Endothelial cell of umbilical vein (primary cell): ENCODE data around the gene RYR2. TPM values are rescaled to one million over a fixed set of nuclear protein-coding genes. Genes with fewer than 3 reads are reported as not detected.

Experiments
- BruUV-seq: library from RNA; stranded (reverse); fragments of 400-500 nt; replicated peaks from 2 replicates; lab custom pipeline; 2021; lab: Mats Ljungman, UMichigan
- CTCF ChIA-PET: fragments of 300-600, 350-600 bp; sonication (Branson Sonifier 250); formaldehyde crosslinking; loops from one replicate; lab custom pipeline; 2021; ENCODE audit warnings: antibody characterized with exemption, inconsistent platforms; lab: Charles Lee
- POLR2A ChIA-PET: fragments of 300-600, 350-600 bp; sonication (Branson Sonifier 250); formaldehyde crosslinking; loops from one replicate; lab custom pipeline; 2021; ENCODE audit warnings: antibody characterized with exemption, inconsistent platforms; lab: Charles Lee
- DNase-seq: peaks from one replicate; pipeline ENCODE4 v3.0.0-alpha.2; 2011; ENCODE audit warnings: low read depth, low spot score
- FAIRE-seq: peaks from 2 replicates; lab custom pipeline; 2011; peaks lifted over from hg19 to GRCh38; lab: Jason Lieb, UNC
- H2AFZ ChIP-seq: 2 replicates; pipeline ENCODE4 v1.6.0; 2012; ENCODE audit warnings: low read depth, low read length, control low read depth, inconsistent platforms
- H3K27ac ChIP-seq: 2 replicates; pipeline ENCODE4 v1.5.1; 2011; ENCODE audit warnings: low read depth, mild to moderate bottlenecking, control low read depth, low read length, moderate library complexity; ENCODE audit not compliant: insufficient read depth
- H3K27me3 ChIP-seq, 2 experiments: 2 replicates each; pipeline versions ENCODE4 v1.6.0 to v1.6.1; 2011; ENCODE audit warnings: low read length in 2 of 2, mixed read lengths in 1 of 2; ENCODE audit not compliant: control insufficient read depth in 2 of 2, insufficient read depth in 2 of 2
- H3K36me3 ChIP-seq, 2 experiments: 2 replicates in 1 of 2; 3 replicates in 1 of 2; pipeline ENCODE4 v1.5.1; 2011; ENCODE audit warnings: low read length in 2 of 2, mild to moderate bottlenecking in 1 of 2, moderate library complexity in 1 of 2; ENCODE audit not compliant: control insufficient read depth in 2 of 2, insufficient read depth in 2 of 2; ENCODE audit errors: extremely low read depth in 1 of 2
- H3K4me1 ChIP-seq: 3 replicates; pipeline ENCODE4 v1.5.1; 2011; ENCODE audit warnings: mild to moderate bottlenecking, low read length; ENCODE audit not compliant: control insufficient read depth, insufficient read depth; ENCODE audit errors: extremely low read depth
- H3K4me2 ChIP-seq: 2 replicates; pipeline ENCODE4 v1.6.1; 2011; ENCODE audit warnings: low read length, control low read depth, mixed read lengths; ENCODE audit not compliant: insufficient read depth
- H3K4me3 ChIP-seq, 3 experiments: fragments of 200-600 bp in 1 of 3; sonication (generic), shearing (Covaris generic) in 1 of 3; replicated peaks in 1 of 3; 2 replicates each; pipeline ENCODE4 v1.5.1; 2011 to 2016; ENCODE audit warnings: control low read depth in 3 of 3, low read length in 3 of 3, mild to moderate bottlenecking in 2 of 3, inconsistent platforms in 1 of 3, low read depth in 1 of 3, moderate library complexity in 1 of 3; ENCODE audit not compliant: insufficient read depth in 1 of 3
- H3K79me2 ChIP-seq: 2 replicates; pipeline ENCODE4 v1.6.0; 2012; ENCODE audit warnings: low read length, inconsistent platforms; ENCODE audit not compliant: control insufficient read depth, insufficient read depth
- H3K9ac ChIP-seq: replicated peaks from 2 replicates; pipeline ENCODE3; 2011; ENCODE audit warnings: low read length, control low read depth; ENCODE audit not compliant: insufficient read depth; ENCODE audit errors: extremely low read depth
- H3K9me1 ChIP-seq: replicated peaks from 3 replicates; pipeline ENCODE4 v1.6.0; 2011; ENCODE audit warnings: mild to moderate bottlenecking, low read length; ENCODE audit not compliant: control insufficient read depth, insufficient read depth; ENCODE audit errors: extremely low read depth
- H3K9me3 ChIP-seq: replicated peaks from 2 replicates; pipeline ENCODE4 v1.5.1; 2012; ENCODE audit warnings: low read length, inconsistent platforms; ENCODE audit not compliant: control insufficient read depth, insufficient read depth
- H4K20me1 ChIP-seq: replicated peaks from 2 replicates; pipeline ENCODE3; 2011; ENCODE audit warnings: mild to moderate bottlenecking, low read length; ENCODE audit not compliant: control insufficient read depth, insufficient read depth; ENCODE audit errors: extremely low read depth
- FOS ChIP-seq: IDR thresholded peaks from 2 replicates; pipeline ENCODE4 v1.6.1; 2011; ENCODE audit warnings: mild to moderate bottlenecking, low read length, moderate library complexity, borderline replicate concordance; ENCODE audit not compliant: insufficient read depth
- GATA2 ChIP-seq: IDR thresholded peaks from 2 replicates; pipeline ENCODE4 v1.7.0; 2011; ENCODE audit warnings: low read depth, mild to moderate bottlenecking, moderate library complexity, mixed read lengths, low read length; ENCODE audit not compliant: insufficient read length, insufficient read depth
- JUN ChIP-seq: IDR thresholded peaks from 2 replicates; pipeline ENCODE4 v1.6.1; 2011; ENCODE audit warnings: borderline replicate concordance, low read depth; ENCODE audit not compliant: insufficient read length, insufficient read depth
- MYC ChIP-seq: IDR thresholded peaks from one replicate; pipeline ENCODE4 v1.6.1; 2011; ENCODE audit warnings: mild to moderate bottlenecking, low read depth, low read length
- POLR2A ChIP-seq: IDR thresholded peaks from 2 replicates; pipeline ENCODE4 v1.6.1; 2012; ENCODE audit warnings: low read depth, mild to moderate bottlenecking, control low read depth, low read length
- POLR2AphosphoS5 ChIP-seq: IDR thresholded peaks from 2 replicates; pipeline ENCODE4 v1.6.1; 2012; ENCODE audit warnings: low read depth, mild to moderate bottlenecking, control low read depth, low read length, moderate library complexity; ENCODE audit not compliant: insufficient read depth
- dilution Hi-C: fragments of 300-500 bp; cut with MboI; formaldehyde crosslinking; loops from one replicate; pipeline ENCODE4 v1.15.0; 2019; ENCODE audit warnings: low sequenced_read_pairs; ENCODE audit not compliant: extremely low pct_ligation_motif_present
- intact Hi-C: fragments of 100-400 bp; cut with micrococcal nuclease; formaldehyde crosslinking; loops from one replicate; pipeline ENCODE4 v1.10.0; 2022
- polyA plus RNA-seq, 4 experiments: library from polyadenylated mRNA; depleted of rRNA in 3 of 4; stranded (reverse) in 3 of 4; unstranded in 1 of 4; fragments of >200 nt; gene quantifications; 2 replicates each; pipeline versions ENCODE4 v1.2.1 to v1.2.3, GENCODE V29; 2011 to 2012; ENCODE audit warnings: missing spikeins in 1 of 4
- total RNA-seq: library from RNA; stranded (reverse); gene quantifications from 2 replicates; pipeline ENCODE4 v1.2.3, GENCODE V29; 2021
- TF ChIP-seq, protein P1 (sequence below), 2 donors: IDR thresholded peaks; 1 replicate in 1 of 2; 2 replicates in 1 of 2; pipeline ENCODE4 v1.5.1; 2011; ENCODE audit warnings: low read length in 2 of 2, mild to moderate bottlenecking in 2 of 2, moderate library complexity in 2 of 2, control low read depth in 1 of 2, inconsistent platforms in 1 of 2, low read depth in 1 of 2; ENCODE audit not compliant: insufficient read depth in 1 of 2; ENCODE audit errors: extremely low read depth in 1 of 2
- TF ChIP-seq, protein P2 (sequence below): IDR thresholded peaks from 2 replicates; pipeline ENCODE4 v1.6.1; 2011; ENCODE audit not compliant: insufficient read depth, insufficient read length

Gene RYR2
- total and polyA plus RNA-seq, 2 donors (not counting 3 experiments of a cell fraction or from before 2014, with no cell fraction given), result not detected

GRCh38 chr1:237112663-237113062, 70.7 kb downstream of the RYR2 start:
- ChIA-PET POLR2A (no interaction called here), CTCF (no interaction called here)
- FAIRE-seq (no peak), DNase-seq (no peak)
- TF ChIP-seq, protein P1, sequence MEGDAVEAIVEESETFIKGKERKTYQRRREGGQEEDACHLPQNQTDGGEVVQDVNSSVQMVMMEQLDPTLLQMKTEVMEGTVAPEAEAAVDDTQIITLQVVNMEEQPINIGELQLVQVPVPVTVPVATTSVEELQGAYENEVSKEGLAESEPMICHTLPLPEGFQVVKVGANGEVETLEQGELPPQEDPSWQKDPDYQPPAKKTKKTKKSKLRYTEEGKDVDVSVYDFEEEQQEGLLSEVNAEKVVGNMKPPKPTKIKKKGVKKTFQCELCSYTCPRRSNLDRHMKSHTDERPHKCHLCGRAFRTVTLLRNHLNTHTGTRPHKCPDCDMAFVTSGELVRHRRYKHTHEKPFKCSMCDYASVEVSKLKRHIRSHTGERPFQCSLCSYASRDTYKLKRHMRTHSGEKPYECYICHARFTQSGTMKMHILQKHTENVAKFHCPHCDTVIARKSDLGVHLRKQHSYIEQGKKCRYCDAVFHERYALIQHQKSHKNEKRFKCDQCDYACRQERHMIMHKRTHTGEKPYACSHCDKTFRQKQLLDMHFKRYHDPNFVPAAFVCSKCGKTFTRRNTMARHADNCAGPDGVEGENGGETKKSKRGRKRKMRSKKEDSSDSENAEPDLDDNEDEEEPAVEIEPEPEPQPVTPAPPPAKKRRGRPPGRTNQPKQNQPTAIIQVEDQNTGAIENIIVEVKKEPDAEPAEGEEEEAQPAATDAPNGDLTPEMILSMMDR (IDR thresholded peaks at IDR 0.05; ENCODE audit: extremely low read depth in 1 of 2, insufficient read depth in 1 of 2, low read depth in 1 of 2, low read length in 2 of 2), result no peak
- TF ChIP-seq, protein P2, sequence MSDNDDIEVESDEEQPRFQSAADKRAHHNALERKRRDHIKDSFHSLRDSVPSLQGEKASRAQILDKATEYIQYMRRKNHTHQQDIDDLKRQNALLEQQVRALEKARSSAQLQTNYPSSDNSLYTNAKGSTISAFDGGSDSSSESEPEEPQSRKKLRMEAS, result no peak
- no peak for TF ChIP-seq POLR2A
- TF ChIP-seq POLR2AphosphoS5, result no peak
- TF ChIP-seq GATA2, result no peak
- no peak for TF ChIP-seq JUN
- no peak for TF ChIP-seq MYC
- no peak for TF ChIP-seq FOS
- Histone ChIP-seq H3K9me1 (no peaks in the 10 kb centered on the region), H2AFZ (no peak overlapping the region), H3K9me3 (peaks cover 2% of the 10 kb centered on the region), H3K4me1 (no peaks in the 10 kb centered on the region), H3K4me2 (no peak overlapping the region), H3K27ac (no peak overlapping the region), H3K79me2 (no peaks in the 10 kb centered on the region), H3K27me3 (no peaks in the 10 kb centered on the region), H3K9ac (no peak overlapping the region), H4K20me1 (no peaks in the 10 kb centered on the region), H3K4me3 (no peak overlapping the region), H3K36me3 (no peaks in the 10 kb centered on the region)
- BruUV-seq, result no TSS peak
- dilution Hi-C loops (no loop called here), intact Hi-C loops (no loop called here)
